IPS DF 6.9 (cell line): ENCODE data around the gene EPHB4.

Experiments used
- DNase-seq: peaks from one replicate; pipeline ENCODE4 v3.0.0-alpha.2; 2013; ENCODE audit warnings: low read depth, low spot score
- H3K27ac ChIP-seq: one replicate; pipeline ENCODE4 v1.5.1; 2013; ENCODE audit warnings: low read length, control low read depth
- H3K27me3 ChIP-seq: 2 replicates; pipeline ENCODE4 v1.6.1; 2013; ENCODE audit warnings: mild to moderate bottlenecking, low read length; ENCODE audit not compliant: control insufficient read depth, insufficient read depth
- H3K36me3 ChIP-seq: 2 replicates; pipeline ENCODE4 v1.6.1; 2013; ENCODE audit warnings: low read length; ENCODE audit not compliant: control insufficient read depth, insufficient read depth
- H3K4me1 ChIP-seq: 2 replicates; pipeline ENCODE4 v1.6.1; 2013; ENCODE audit warnings: low read length; ENCODE audit not compliant: control insufficient read depth, insufficient read depth
- H3K4me3 ChIP-seq: 2 replicates; pipeline ENCODE4 v1.5.1; 2013; ENCODE audit warnings: mild to moderate bottlenecking, low read length
- H3K9me3 ChIP-seq: 2 replicates; pipeline ENCODE4 v1.6.1; 2013; ENCODE audit warnings: low read length, inconsistent platforms; ENCODE audit not compliant: control insufficient read depth, insufficient read depth
- WGBS: extraction: QIAGEN DNeasy Blood & Tissue Kit; methylation state at CpG from one replicate; pipeline ENCODE4 v1.1.7; 2013; ENCODE audit warnings: mixed read lengths, missing lambda C conversion rate; ENCODE audit not compliant: insufficient read length, insufficient coverage; 5-methylcytosine and 5-hydroxymethylcytosine counted together

The EPHB4 gene

GRCh38 chr7:100827330-100828226 is at the start of gene EPHB4:
Gene EPHB4 (minus strand): TSS chr7:100827523. CDS start chr7:100827030, 493 bp downstream.
- WGBS, result no CpG with 5 or more reads among the region's 80 CpGs
- Histone ChIP-seq H3K4me3 (peak within 1 kb of the TSS; percentile 91), H3K9me3 (no peaks in the 10 kb centered on the region), H3K27ac (peak within 1 kb of the TSS; percentile 7), H3K4me1 (0 out of 2 replicates have a peak, but pooled peaks cover 2% of the 10 kb centered on the region), H3K36me3 (peaks cover 14% of the 10 kb centered on the region), H3K27me3 (no peaks in the 10 kb centered on the region)
- no peak for DNase-seq

GRCh38 chr7:100875356-100875751 is 48.0 kb upstream of the EPHB4 start:
- DNase-seq, result no peak
- no peaks in the 10 kb centered on the region for H3K27me3 ChIP-seq
- H3K4me3 ChIP-seq, result peak overlapping the region; percentile 76
- 0 out of 2 replicates have a peak, but pooled peaks cover 1% of the 10 kb centered on the region for H3K4me1 ChIP-seq
- no peak overlapping the region for H3K27ac ChIP-seq
- WGBS, result no CpG with 5 or more reads among the region's 39 CpGs
- peaks cover 24% of the 10 kb centered on the region for H3K36me3 ChIP-seq
- no peaks in the 10 kb centered on the region for H3K9me3 ChIP-seq

GRCh38 chr7:100874577-100875355 is 47.4 kb upstream of the EPHB4 start, which contains the start of gene SRRT:
Gene SRRT (plus strand): TSS chr7:100875103. CDS start chr7:100875591, 488 bp downstream.
- Histone ChIP-seq H3K27me3 (no peaks in the 10 kb centered on the region), H3K27ac (no peak within 1 kb of the TSS), H3K4me3 (peak within 1 kb of the TSS; percentile 76), H3K9me3 (no peaks in the 10 kb centered on the region), H3K4me1 (no peaks in the 10 kb centered on the region), H3K36me3 (peaks cover 25% of the 10 kb centered on the region)
- no CpG with 5 or more reads among the region's 79 CpGs for WGBS
- peak; percentile 94 for DNase-seq

- H3K9me3 ChIP-seq, result no peaks in the 10 kb centered on the region
- H3K4me1 ChIP-seq, result no peaks in the 10 kb centered on the region
- no peak overlapping the region for H3K27ac ChIP-seq
- WGBS, result no CpG with 5 or more reads among the region's 8 CpGs
- H3K4me3 ChIP-seq, result peak overlapping the region; percentile 56; the same call in 1 of the 2 replicates
- no peak for DNase-seq
- H3K36me3 ChIP-seq, result peaks cover 25% of the 10 kb centered on the region
- H3K27me3 ChIP-seq, result no peaks in the 10 kb centered on the region
Observed at GRCh38 chr7:100874300-100874576, 46.9 kb upstream of the EPHB4 start.

GRCh38 chr7:100873599-100874299 is 46.4 kb upstream of the EPHB4 start:
- H3K9me3 ChIP-seq, result no peaks in the 10 kb centered on the region
- H3K4me1 ChIP-seq, result no peaks in the 10 kb centered on the region
- no peak for DNase-seq
- no peak overlapping the region for H3K27ac ChIP-seq
- WGBS, result no CpG with 5 or more reads among the region's 10 CpGs
- no peak overlapping the region; the same call in 1 of the 2 replicates for H3K4me3 ChIP-seq
- peaks cover 25% of the 10 kb centered on the region for H3K36me3 ChIP-seq
- H3K27me3 ChIP-seq, result no peaks in the 10 kb centered on the region

GRCh38 chr7:100867776-100868485 is 40.6 kb upstream of the EPHB4 start:
- peak overlapping the region; percentile 90 for H3K4me3 ChIP-seq
- WGBS, result no CpG with 5 or more reads among the region's 27 CpGs
- peaks cover 5% of the 10 kb centered on the region; the same call in 1 of the 2 replicates for H3K4me1 ChIP-seq
- DNase-seq, result no peak
- H3K9me3 ChIP-seq, result no peaks in the 10 kb centered on the region
- H3K27me3 ChIP-seq, result no peaks in the 10 kb centered on the region
- peaks cover 18% of the 10 kb centered on the region for H3K36me3 ChIP-seq
- no peak overlapping the region for H3K27ac ChIP-seq

GRCh38 chr7:100867040-100867775 is 39.9 kb upstream of the EPHB4 start, which contains the start of gene TRIP6:
Gene TRIP6 (plus strand): TSS chr7:100867387. CDS start chr7:100867498, 111 bp downstream.
- Histone ChIP-seq H3K27me3 (no peaks in the 10 kb centered on the region), H3K4me3 (peak within 1 kb of the TSS; percentile 90), H3K9me3 (no peaks in the 10 kb centered on the region), H3K36me3 (peaks cover 18% of the 10 kb centered on the region), H3K27ac (no peak within 1 kb of the TSS), H3K4me1 (peaks cover 5% of the 10 kb centered on the region; the same call in 1 of the 2 replicates)
- peak; percentile 72 for DNase-seq
- WGBS, result no CpG with 5 or more reads among the region's 42 CpGs

- no peak overlapping the region; the same call in 1 of the 2 replicates for H3K4me3 ChIP-seq
- H3K4me1 ChIP-seq, result peaks cover 5% of the 10 kb centered on the region; the same call in 1 of the 2 replicates
- H3K36me3 ChIP-seq, result peaks cover 15% of the 10 kb centered on the region
- no peaks in the 10 kb centered on the region for H3K9me3 ChIP-seq
- no peak overlapping the region for H3K27ac ChIP-seq
- DNase-seq, result no peak
- no peaks in the 10 kb centered on the region for H3K27me3 ChIP-seq
- no CpG with 5 or more reads among the region's 5 CpGs for WGBS
Observed at GRCh38 chr7:100866729-100867039, 39.4 kb upstream of the EPHB4 start.

GRCh38 chr7:100865938-100866728 is 38.8 kb upstream of the EPHB4 start:
- H3K4me1 ChIP-seq, result peaks cover 5% of the 10 kb centered on the region; the same call in 1 of the 2 replicates
- H3K27ac ChIP-seq, result no peak overlapping the region
- no peaks in the 10 kb centered on the region for H3K9me3 ChIP-seq
- no peaks in the 10 kb centered on the region for H3K27me3 ChIP-seq
- DNase-seq, result no peak
- no peak overlapping the region for H3K4me3 ChIP-seq
- WGBS, result no CpG with 5 or more reads among the region's 46 CpGs
- H3K36me3 ChIP-seq, result peaks cover 12% of the 10 kb centered on the region
